Suprapubic skin (tissue), 4 donors: Measurements from ENCODE around the gene HIRA.

Source experiments
- EP300 ChIP-seq: sonication (generic); formaldehyde crosslinking; IDR thresholded peaks from one replicate; pipeline ENCODE4 v1.6.1; 2017; ENCODE audit warnings: antibody characterized with exemption
- POLR2A ChIP-seq, 2 donors: fragments of 450-650 bp; IDR thresholded peaks; one replicate each; pipeline ENCODE4 v1.6.1; 2017; ENCODE audit warnings: antibody characterized with exemption in 2 of 2, mild to moderate bottlenecking in 2 of 2, moderate library complexity in 2 of 2
- POLR2AphosphoS5 ChIP-seq, 3 donors: sonication (generic); formaldehyde crosslinking; IDR thresholded peaks; one replicate each; pipeline ENCODE4 v1.6.1; 2017; ENCODE audit warnings: antibody characterized with exemption in 3 of 3
- TF ChIP-seq, protein P1 (sequence below), 2 donors: fragments of 200-600 bp in 1 of 2; fragments of 450-650 bp in 1 of 2; sonication (generic) in 1 of 2; IDR thresholded peaks; one replicate each; pipeline ENCODE4 v1.5.1; 2016 to 2019; ENCODE audit warnings: antibody characterized with exemption in 2 of 2, mild to moderate bottlenecking in 1 of 2, moderate library complexity in 1 of 2

GRCh38 chr22:19446603-19447329 lies 15.2 kb upstream of the HIRA start:
- TF ChIP-seq, protein P1, sequence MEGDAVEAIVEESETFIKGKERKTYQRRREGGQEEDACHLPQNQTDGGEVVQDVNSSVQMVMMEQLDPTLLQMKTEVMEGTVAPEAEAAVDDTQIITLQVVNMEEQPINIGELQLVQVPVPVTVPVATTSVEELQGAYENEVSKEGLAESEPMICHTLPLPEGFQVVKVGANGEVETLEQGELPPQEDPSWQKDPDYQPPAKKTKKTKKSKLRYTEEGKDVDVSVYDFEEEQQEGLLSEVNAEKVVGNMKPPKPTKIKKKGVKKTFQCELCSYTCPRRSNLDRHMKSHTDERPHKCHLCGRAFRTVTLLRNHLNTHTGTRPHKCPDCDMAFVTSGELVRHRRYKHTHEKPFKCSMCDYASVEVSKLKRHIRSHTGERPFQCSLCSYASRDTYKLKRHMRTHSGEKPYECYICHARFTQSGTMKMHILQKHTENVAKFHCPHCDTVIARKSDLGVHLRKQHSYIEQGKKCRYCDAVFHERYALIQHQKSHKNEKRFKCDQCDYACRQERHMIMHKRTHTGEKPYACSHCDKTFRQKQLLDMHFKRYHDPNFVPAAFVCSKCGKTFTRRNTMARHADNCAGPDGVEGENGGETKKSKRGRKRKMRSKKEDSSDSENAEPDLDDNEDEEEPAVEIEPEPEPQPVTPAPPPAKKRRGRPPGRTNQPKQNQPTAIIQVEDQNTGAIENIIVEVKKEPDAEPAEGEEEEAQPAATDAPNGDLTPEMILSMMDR (IDR thresholded peaks at IDR 0.05), result no peak
- TF ChIP-seq POLR2A (IDR thresholded peaks at IDR 0.05) (no peak), EP300 (no peak), POLR2AphosphoS5 (IDR thresholded peaks at IDR 0.05) (no peak)
